CD4-positive, CD25-positive, alpha-beta regulatory T cell (primary cell): Measurements from ENCODE around the gene TNS4. TPM values are rescaled to one million over a fixed set of nuclear protein-coding genes. Genes with fewer than 3 reads are reported as not detected.

Experiments used
- ATAC-seq, 2 donors: fragments of 150-1000 bp; cut with Tn5 transposase; one replicate each; pipeline ENCODE4 v1.10.0; 2021; ENCODE audit warnings: low read depth in 2 of 2, moderate number of reproducible peaks in 2 of 2, moderate library complexity in 1 of 2
- DNase-seq, 3 donors: peaks; one replicate each; pipeline versions ENCODE4 v3.0.0 to v3.0.0-alpha.2; 2012 to 2022; ENCODE audit warnings: mixed read lengths in 1 of 3
- H3K27ac ChIP-seq: one replicate; pipeline ENCODE4 v1.7.0; 2013; ENCODE audit warnings: mild to moderate bottlenecking, low read length; ENCODE audit not compliant: insufficient read depth, poor library complexity, severe bottlenecking
- H3K27me3 ChIP-seq: one replicate; pipeline ENCODE4 v1.7.0; 2013; ENCODE audit warnings: low read length; ENCODE audit not compliant: control insufficient read depth, insufficient read depth
- H3K36me3 ChIP-seq: one replicate; pipeline ENCODE4 v1.7.0; 2013; ENCODE audit warnings: mild to moderate bottlenecking, low read length, moderate library complexity; ENCODE audit not compliant: control insufficient read depth, insufficient read depth
- H3K4me1 ChIP-seq: 2 replicates; pipeline ENCODE4 v1.7.0; 2013; ENCODE audit warnings: mild to moderate bottlenecking, low read length; ENCODE audit not compliant: insufficient read depth, control insufficient read depth, poor library complexity, severe bottlenecking
- H3K4me3 ChIP-seq: one replicate; pipeline ENCODE4 v1.7.0; 2013; ENCODE audit warnings: low read depth, mild to moderate bottlenecking, low read length, moderate library complexity
- H3K9me3 ChIP-seq, 2 experiments: 1 replicate in 1 of 2; 2 replicates in 1 of 2; pipeline ENCODE4 v1.7.0; 2013; ENCODE audit warnings: low read length in 2 of 2, mild to moderate bottlenecking in 1 of 2, moderate library complexity in 1 of 2; ENCODE audit not compliant: control insufficient read depth in 2 of 2
- H3K27ac Mint-ChIP-seq, 3 donors: one replicate each; pipeline ENCODE4 v1.8.0; 2020 to 2022; ENCODE audit warnings: mild to moderate bottlenecking in 3 of 3, mixed read lengths in 3 of 3, moderate library complexity in 2 of 3
- H3K27me3 Mint-ChIP-seq: one replicate; pipeline ENCODE4 v1.8.0; 2022; ENCODE audit warnings: mild to moderate bottlenecking, mixed read lengths
- H3K36me3 Mint-ChIP-seq: one replicate; pipeline ENCODE4 v1.8.0; 2020; ENCODE audit warnings: mixed read lengths
- H3K4me1 Mint-ChIP-seq, 4 donors: one replicate each; pipeline ENCODE4 v1.8.0; 2020 to 2022; ENCODE audit warnings: mixed read lengths in 4 of 4, mild to moderate bottlenecking in 1 of 4
- H3K4me3 Mint-ChIP-seq, 4 donors: one replicate each; pipeline ENCODE4 v1.8.0; 2020 to 2022; ENCODE audit warnings: mild to moderate bottlenecking in 4 of 4, mixed read lengths in 4 of 4, moderate library complexity in 3 of 4
- H3K9me3 Mint-ChIP-seq, 7 donors: one replicate each; pipeline ENCODE4 v1.8.0; 2020 to 2022; ENCODE audit warnings: mixed read lengths in 7 of 7, mild to moderate bottlenecking in 3 of 7, moderate library complexity in 2 of 7
- polyA plus RNA-seq, 4 donors: library from polyadenylated mRNA; unstranded; fragments of 300-500 nt; fragmentation: Illumina TruSeq; gene quantifications; one replicate each; pipeline ENCODE4 v1.2.3, GENCODE V29; 2021
- total RNA-seq: library from RNA; stranded (reverse); gene quantifications from one replicate; pipeline ENCODE4 v1.2.3, GENCODE V29; 2022

The TNS4 gene, protein sequence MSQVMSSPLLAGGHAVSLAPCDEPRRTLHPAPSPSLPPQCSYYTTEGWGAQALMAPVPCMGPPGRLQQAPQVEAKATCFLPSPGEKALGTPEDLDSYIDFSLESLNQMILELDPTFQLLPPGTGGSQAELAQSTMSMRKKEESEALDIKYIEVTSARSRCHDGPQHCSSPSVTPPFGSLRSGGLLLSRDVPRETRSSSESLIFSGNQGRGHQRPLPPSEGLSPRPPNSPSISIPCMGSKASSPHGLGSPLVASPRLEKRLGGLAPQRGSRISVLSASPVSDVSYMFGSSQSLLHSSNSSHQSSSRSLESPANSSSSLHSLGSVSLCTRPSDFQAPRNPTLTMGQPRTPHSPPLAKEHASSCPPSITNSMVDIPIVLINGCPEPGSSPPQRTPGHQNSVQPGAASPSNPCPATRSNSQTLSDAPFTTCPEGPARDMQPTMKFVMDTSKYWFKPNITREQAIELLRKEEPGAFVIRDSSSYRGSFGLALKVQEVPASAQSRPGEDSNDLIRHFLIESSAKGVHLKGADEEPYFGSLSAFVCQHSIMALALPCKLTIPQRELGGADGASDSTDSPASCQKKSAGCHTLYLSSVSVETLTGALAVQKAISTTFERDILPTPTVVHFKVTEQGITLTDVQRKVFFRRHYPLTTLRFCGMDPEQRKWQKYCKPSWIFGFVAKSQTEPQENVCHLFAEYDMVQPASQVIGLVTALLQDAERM
- 1.1 TPM for total RNA-seq
- polyA plus RNA-seq: under 1 TPM in 1 of 4 donors, not detected in 3; 0.16 TPM

- Histone ChIP-seq H3K9me3 (no peaks in the 10 kb centered on the region), H3K4me1 (no peaks in the 10 kb centered on the region), H3K27ac (no peak within 1 kb of the TSS), H3K36me3 (no peaks in the 10 kb centered on the region), H3K4me3 (no peak within 1 kb of the TSS), H3K27me3 (no peaks in the 10 kb centered on the region)
- ATAC-seq: no peak
- H3K27me3 Mint-ChIP-seq: no peaks in the 10 kb centered on the region
- H3K4me1 Mint-ChIP-seq: peaks cover 0 to 4% (median under 1%) of the 10 kb centered on the region in 4 donors
- H3K9me3 Mint-ChIP-seq: peaks cover 0 to 1% (median 0%) of the 10 kb centered on the region in 7 donors
- no peak for DNase-seq
- H3K4me3 Mint-ChIP-seq: no peak within 1 kb of the TSS
- H3K27ac Mint-ChIP-seq: peak within 1 kb of the TSS in 1 of 3 donors; percentile 31
- H3K36me3 Mint-ChIP-seq: no peaks in the 10 kb centered on the region
Observed at GRCh38 chr17:40501499-40501911, at the start of gene TNS4. Gene TNS4, minus strand, starts transcription at chr17:40501623. Its CDS starts 5,198 bp downstream, at chr17:40496425.

DNA sequence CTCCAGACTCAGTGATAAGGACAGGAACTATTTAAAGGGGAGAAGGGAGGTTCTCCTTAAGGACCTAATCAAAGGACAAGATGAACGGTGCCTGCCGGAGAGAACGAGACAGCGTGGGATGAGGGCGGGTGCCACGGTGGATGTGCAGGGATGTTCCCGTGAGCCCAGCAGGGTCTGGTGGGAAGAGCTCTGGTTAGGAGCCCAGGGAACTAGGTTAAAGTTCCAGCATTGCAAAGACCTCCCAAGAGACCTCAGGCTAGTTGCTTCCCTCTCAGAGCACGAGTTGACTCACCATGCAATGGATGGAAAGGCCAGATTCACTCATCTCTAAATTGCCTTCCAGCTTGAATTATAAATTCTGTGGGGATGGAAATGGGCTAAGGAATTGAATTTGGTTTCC is 49.2 kb upstream of the TNS4 start:
- DNase-seq: no peak
- Mint-ChIP-seq H3K4me3 (peak overlapping the region in 1 of 4 donors; percentile 42), H3K36me3 (peaks cover 25% of the 10 kb centered on the region), H3K9me3 (no peaks in the 10 kb centered on the region), H3K27ac (peak overlapping the region in 1 of 3 donors; percentile 75), H3K4me1 (peaks cover 18 to 100% (median 71%) of the 10 kb centered on the region in 4 donors), H3K27me3 (no peaks in the 10 kb centered on the region)
- peaks cover 89% of the 10 kb centered on the region for H3K4me1 ChIP-seq
- H3K36me3 ChIP-seq: peaks cover 37% of the 10 kb centered on the region
- no peaks in the 10 kb centered on the region for H3K9me3 ChIP-seq
- H3K4me3 ChIP-seq: no peak overlapping the region
- ATAC-seq: no peak
- peak overlapping the region; percentile 1 for H3K27ac ChIP-seq
- no peaks in the 10 kb centered on the region for H3K27me3 ChIP-seq

DNA sequence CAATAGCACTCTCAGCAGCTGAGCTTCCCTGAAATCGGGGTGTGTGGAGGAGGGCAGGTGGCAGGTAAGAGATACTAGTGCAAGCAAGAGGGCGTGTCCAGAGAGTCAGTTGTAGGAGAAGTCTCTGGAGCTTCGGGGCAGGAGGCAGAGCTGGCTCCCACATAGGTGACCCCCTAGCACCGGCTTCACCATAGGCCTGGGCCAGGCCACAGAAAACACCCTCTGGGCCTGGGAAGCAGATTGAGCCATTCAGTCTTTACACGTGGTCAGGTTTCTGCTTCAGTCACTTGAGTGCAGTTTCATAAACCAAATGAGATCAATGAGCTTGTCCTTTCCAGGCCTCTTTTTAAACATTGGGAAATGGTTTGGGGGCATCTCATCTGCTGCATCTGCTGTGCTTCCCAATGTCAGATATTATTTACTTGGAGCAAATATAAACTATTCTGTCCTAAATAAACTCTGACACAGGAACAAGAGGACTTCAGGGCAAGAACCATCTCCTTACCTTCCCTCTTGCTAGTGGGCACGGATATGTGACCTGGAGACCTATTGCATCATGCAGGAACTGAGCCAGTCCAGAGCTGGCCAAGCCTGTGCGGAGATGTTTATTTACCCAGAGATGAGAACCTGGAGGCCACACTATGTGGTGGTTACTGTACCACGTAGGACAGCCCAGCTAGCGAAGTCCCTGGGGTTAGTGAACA is 47.7 kb upstream of the TNS4 start:
- H3K27ac Mint-ChIP-seq: peak overlapping the region; percentile 78 to 86 (median 86)
- no peaks in the 10 kb centered on the region for H3K27me3 Mint-ChIP-seq
- peaks cover 23% of the 10 kb centered on the region for H3K36me3 ChIP-seq
- peaks cover 81% of the 10 kb centered on the region for H3K4me1 ChIP-seq
- no peaks in the 10 kb centered on the region for H3K9me3 ChIP-seq
- no peak overlapping the region for H3K4me3 ChIP-seq
- no peak for DNase-seq
- H3K4me1 Mint-ChIP-seq: peaks cover 18 to 92% (median 61%) of the 10 kb centered on the region in 4 donors
- ATAC-seq: no peak
- no peaks in the 10 kb centered on the region for H3K9me3 Mint-ChIP-seq
- H3K4me3 Mint-ChIP-seq: peak overlapping the region; percentile 26 to 80 (median 58)
- peaks cover 13% of the 10 kb centered on the region for H3K36me3 Mint-ChIP-seq
- peak overlapping the region; percentile 60 for H3K27ac ChIP-seq
- H3K27me3 ChIP-seq: no peaks in the 10 kb centered on the region

- peak overlapping the region; percentile 58 to 80 (median 66) for H3K4me3 Mint-ChIP-seq
- no peaks in the 10 kb centered on the region for H3K27me3 Mint-ChIP-seq
- H3K4me1 Mint-ChIP-seq: peaks cover 14 to 88% (median 56%) of the 10 kb centered on the region in 4 donors
- Histone ChIP-seq H3K4me3 (no peak overlapping the region), H3K27ac (peak overlapping the region; percentile 60), H3K9me3 (no peaks in the 10 kb centered on the region), H3K27me3 (no peaks in the 10 kb centered on the region), H3K4me1 (peaks cover 75% of the 10 kb centered on the region), H3K36me3 (peaks cover 17% of the 10 kb centered on the region)
- DNase-seq (no peak), ATAC-seq (no peak)
- H3K36me3 Mint-ChIP-seq: peaks cover 7% of the 10 kb centered on the region
- H3K9me3 Mint-ChIP-seq: no peaks in the 10 kb centered on the region
- H3K27ac Mint-ChIP-seq: peak overlapping the region; percentile 69 to 90 (median 86)
Observed at GRCh38 chr17:40548491-40548981, 47.1 kb upstream of the TNS4 start.

GRCh38 chr17:40547785-40548478 is 46.5 kb upstream of the TNS4 start:
- ATAC-seq: peak; percentile 10 to 12
- Histone ChIP-seq H3K4me3 (no peak overlapping the region), H3K27ac (peak overlapping the region; percentile 60), H3K9me3 (no peaks in the 10 kb centered on the region), H3K27me3 (no peaks in the 10 kb centered on the region), H3K4me1 (peaks cover 71% of the 10 kb centered on the region), H3K36me3 (peaks cover 11% of the 10 kb centered on the region)
- no peak for DNase-seq
- Mint-ChIP-seq H3K36me3 (peaks cover 6% of the 10 kb centered on the region), H3K27ac (peak overlapping the region; percentile 86 to 92 (median 90)), H3K4me1 (peaks cover 12 to 86% (median 53%) of the 10 kb centered on the region in 4 donors), H3K9me3 (no peaks in the 10 kb centered on the region), H3K27me3 (no peaks in the 10 kb centered on the region), H3K4me3 (peak overlapping the region in 3 of 4 donors; percentile 59 to 83 (median 80))

DNA sequence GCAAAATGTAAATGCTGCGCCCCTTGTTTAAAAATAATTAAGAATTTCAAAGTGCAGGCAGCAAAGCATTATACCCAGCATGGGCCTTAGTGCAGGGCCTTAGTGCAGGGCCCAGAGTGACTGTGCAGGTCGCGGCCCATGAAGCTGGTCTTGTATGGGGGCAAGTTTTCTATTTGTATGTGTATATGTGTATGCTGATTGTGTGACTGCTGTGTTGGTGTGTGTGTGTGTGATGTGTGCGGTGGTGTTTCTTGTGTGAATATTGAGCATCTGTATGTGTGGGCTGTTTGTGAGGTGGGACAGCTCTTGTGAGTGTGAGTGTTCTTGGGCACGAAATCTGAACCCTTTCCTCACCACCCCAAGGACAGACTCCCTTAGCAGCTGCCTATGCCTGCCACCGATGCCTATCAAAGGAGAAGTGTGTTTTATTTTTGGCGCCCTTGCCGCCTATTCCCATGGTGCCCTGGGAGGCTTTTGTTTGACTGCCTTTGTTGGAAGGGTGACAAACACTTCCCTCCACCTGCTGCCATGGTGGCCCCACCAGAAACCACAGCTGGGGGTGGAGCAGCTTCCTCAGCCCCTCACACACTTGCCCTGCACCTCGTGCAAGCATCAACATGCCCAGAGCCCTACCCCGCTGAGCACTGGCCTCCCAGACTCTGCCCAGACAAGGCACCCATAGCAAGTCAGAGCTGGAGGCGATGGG is 45.8 kb upstream of the TNS4 start:
- peaks cover 5% of the 10 kb centered on the region for H3K36me3 ChIP-seq
- Mint-ChIP-seq H3K4me1 (peaks cover 5 to 86% (median 51%) of the 10 kb centered on the region in 4 donors), H3K4me3 (peak overlapping the region in 3 of 4 donors; percentile 42 to 83 (median 71)), H3K36me3 (peaks cover 2% of the 10 kb centered on the region), H3K27ac (peak overlapping the region; percentile 86 to 92 (median 90)), H3K9me3 (no peaks in the 10 kb centered on the region), H3K27me3 (peaks cover 4% of the 10 kb centered on the region)
- peaks cover 71% of the 10 kb centered on the region for H3K4me1 ChIP-seq
- peak; percentile 73 to 82 for ATAC-seq
- H3K4me3 ChIP-seq: no peak overlapping the region
- no peaks in the 10 kb centered on the region for H3K9me3 ChIP-seq
- peak overlapping the region; percentile 60 for H3K27ac ChIP-seq
- DNase-seq: peak in 2 of 3 donors; percentile 75 to 89
- no peaks in the 10 kb centered on the region for H3K27me3 ChIP-seq
